Fibroblast of peridontal ligament (primary cell): ENCODE results near the gene ZDHHC8.

Experiments used
- DNase-seq: peaks from one replicate; pipeline ENCODE4 v3.0.0-alpha.2; 2010; ENCODE audit errors: extremely low read depth

Gene ZDHHC8

GRCh38 chr22:20096574-20097420 is 34.8 kb upstream of the ZDHHC8 start:
- no peak for DNase-seq

- no peak for DNase-seq
Measured at GRCh38 chr22:20099099-20099711, 32.4 kb upstream of the ZDHHC8 start.

GRCh38 chr22:20101638-20102037 is 30.0 kb upstream of the ZDHHC8 start:
- DNase-seq = no peak

GRCh38 chr22:20102203-20102780 is 29.3 kb upstream of the ZDHHC8 start:
- no peak for DNase-seq

- DNase-seq = no peak
Measured at GRCh38 chr22:20105456-20106204, 26.0 kb upstream of the ZDHHC8 start.

- no peak for DNase-seq
Measured at GRCh38 chr22:20106205-20106848, 25.3 kb upstream of the ZDHHC8 start.

GRCh38 chr22:20106849-20107237 is 24.8 kb upstream of the ZDHHC8 start:
- DNase-seq = no peak

GRCh38 chr22:20107471-20107901 is 24.1 kb upstream of the ZDHHC8 start:
- DNase-seq = no peak

GRCh38 chr22:20107951-20108756 is 23.4 kb upstream of the ZDHHC8 start:
- no peak for DNase-seq

- no peak for DNase-seq
Measured at GRCh38 chr22:20108757-20109230, 22.8 kb upstream of the ZDHHC8 start.

- no peak for DNase-seq
Measured at GRCh38 chr22:20109411-20110358, 21.9 kb upstream of the ZDHHC8 start.

- DNase-seq = no peak
Measured at GRCh38 chr22:20110359-20110985, 21.1 kb upstream of the ZDHHC8 start.

GRCh38 chr22:20111045-20111688 is 20.4 kb upstream of the ZDHHC8 start:
- peak; percentile 11 for DNase-seq

- DNase-seq = no peak
Measured at GRCh38 chr22:20111689-20112622, 19.6 kb upstream of the ZDHHC8 start.

- no peak for DNase-seq
Measured at GRCh38 chr22:20112623-20113511, 18.7 kb upstream of the ZDHHC8 start.

- DNase-seq = no peak
Measured at GRCh38 chr22:20113551-20114310, 17.9 kb upstream of the ZDHHC8 start.
